Tongue (tissue), 2 donors: Measurements from ENCODE around the gene PKN1. TPM values are rescaled to one million over a fixed set of nuclear protein-coding genes. Genes with fewer than 3 reads are reported as not detected.
"Not testable (repeated sequence)": the region's sequence is repeated elsewhere in the genome, so short reads cannot be mapped to it uniquely, and the experiment has no call there.

ENCODE experiments used
- DNase-seq: peaks from one replicate; pipeline ENCODE4 v3.0.0-alpha.2; 2015
- total RNA-seq: library from RNA; depleted of rRNA; stranded (reverse); fragments of >200 nt; gene quantifications from one replicate; pipeline ENCODE4 v1.2.3, GENCODE V29; 2014

PKN1 gene
- total RNA-seq, 1 donor from 2014 or later: 83.0 TPM

- DNase-seq: no peak
These were observed 2.4 kb upstream of the PKN1 start for GRCh38 chr19:14430712-14431111.

GRCh38 chr19:14433554-14434501 is 722 bp downstream of the PKN1 start:
- peak; percentile 24 for DNase-seq

DNA sequence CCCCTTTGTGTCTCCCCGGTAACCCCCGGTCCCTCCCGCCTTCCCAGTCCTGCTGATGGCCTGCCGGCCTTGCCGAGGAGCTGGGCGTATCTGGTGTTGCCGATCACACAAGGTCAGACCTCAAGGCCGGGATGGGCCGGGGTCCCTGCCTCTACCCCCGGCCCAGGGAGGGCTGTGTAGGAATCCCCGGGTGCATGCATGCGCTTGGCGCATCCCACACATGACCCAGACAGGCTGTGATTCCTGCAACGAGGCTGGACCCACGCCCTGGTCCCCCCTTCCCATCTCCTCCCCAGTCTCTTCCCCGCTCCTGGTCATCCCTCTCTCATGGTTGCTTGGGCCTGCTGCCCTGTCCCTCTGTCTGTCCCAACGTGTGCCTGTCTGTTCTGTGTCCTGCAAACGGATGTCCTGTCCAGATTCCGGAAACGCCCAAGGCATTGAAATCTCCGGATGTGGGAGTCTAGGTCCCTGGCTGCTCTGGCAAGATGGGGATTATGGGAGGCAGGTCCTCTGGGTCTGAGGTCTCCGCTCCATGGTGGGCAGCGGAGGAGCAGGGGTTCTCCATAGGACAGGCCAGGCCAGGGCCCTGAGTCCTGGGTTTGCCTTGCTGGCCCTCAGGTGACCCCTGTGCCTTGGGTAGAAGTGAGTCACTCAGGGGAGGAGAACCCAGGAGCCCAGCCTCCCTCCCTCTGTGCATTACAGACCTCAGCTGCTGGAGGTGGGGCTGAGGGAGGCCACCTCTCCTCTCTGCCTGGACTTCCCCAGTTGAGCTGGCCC is 1.6 kb downstream of the PKN1 start:
- DNase-seq: no peak

DNA sequence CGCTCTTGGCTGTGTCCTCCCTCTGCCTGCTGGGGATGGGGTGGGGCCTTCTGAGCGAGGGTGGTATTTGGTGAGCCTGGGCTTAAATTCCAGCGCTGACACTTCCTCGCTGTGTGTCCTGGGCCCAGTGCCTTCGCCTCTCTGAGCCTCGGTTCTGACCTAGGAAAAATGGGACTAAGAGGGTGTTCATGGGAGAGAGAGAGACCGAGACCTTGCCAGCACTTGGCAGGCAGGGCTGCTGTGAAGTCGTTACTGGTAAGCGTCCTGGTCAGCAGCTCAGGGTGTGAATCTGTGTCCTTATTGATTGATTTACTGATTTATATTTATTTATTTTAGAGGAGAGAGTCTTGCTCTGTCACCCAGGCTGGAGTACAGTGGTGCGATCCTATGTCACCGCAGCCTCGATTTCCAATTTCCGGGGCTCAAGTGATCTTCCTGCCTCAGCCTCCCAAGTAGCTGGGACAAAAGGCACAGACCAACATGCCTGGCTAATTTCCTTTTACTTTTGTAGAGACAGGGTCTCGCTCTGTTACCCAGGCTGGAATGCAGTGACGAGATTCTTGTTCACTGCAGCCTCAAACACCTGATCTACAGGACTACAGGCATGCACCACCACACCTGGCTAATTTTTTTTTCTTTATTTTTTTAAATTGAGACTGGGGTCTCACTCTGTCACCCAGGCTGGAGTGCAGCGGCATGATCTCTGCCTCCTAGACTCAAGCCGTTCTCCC is 2.4 kb downstream of the PKN1 start:
- no peak for DNase-seq

GRCh38 chr19:14437578-14438140 is 4.6 kb downstream of the PKN1 start:
- no peak for DNase-seq

GRCh38 chr19:14439014-14439413 is 5.9 kb downstream of the PKN1 start:
- DNase-seq: no peak

DNA sequence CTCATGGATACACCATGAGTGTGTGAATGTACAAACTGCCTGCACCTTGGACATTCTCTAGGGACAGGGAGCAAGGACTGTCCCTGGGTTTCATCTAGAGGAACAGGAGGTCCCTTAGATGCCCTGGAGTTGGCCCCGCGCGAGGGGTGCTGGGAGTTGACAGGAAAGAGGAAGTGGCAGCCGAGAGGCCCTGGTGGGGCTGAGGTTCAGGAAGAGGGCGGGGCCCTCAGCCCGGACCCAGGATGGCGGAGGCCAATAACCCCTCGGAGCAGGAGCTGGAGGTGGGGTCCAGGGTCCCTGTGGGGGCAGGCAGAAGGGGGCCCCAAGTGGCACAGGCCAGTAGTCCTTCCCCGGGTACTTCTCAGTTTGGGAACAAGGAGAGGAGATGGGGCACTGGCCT is 6.9 kb downstream of the PKN1 start:
- peak; percentile 31 for DNase-seq

- DNase-seq: peak; percentile 57
These were observed 8.2 kb downstream of the PKN1 start for GRCh38 chr19:14441041-14441938.

DNA sequence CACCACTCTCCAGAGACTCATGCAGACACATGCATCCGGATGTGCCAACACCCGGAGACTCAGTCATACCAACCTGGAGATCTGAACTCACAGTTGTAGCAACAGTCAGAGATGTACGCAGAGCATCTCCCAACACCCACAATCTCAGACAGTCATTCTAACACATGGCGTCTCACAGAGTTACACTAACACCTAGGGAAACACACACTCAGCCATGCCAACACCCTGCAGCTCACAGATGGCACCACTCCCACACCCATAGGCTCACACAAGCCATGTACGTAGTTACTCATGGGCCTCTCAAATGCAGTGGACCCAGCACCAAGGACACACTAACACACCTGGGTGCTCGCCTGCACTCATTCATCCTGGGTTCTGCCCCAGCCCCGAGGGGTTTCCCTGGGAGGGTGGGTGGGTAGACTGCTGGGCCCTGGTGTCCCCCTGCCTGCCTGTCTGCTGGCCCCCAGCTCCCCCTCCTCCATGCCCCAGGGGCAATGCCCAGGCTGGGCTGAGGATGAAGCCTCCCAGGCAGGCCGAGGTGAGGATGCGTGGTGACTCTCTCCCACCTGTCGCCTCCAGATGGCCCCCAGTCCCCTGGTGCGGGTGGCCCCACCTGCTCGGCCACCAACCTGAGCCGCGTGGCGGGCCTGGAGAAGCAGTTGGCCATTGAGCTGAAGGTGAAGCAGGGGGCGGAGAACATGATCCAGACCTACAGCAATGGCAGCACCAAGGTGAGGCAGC is 10.0 kb downstream of the PKN1 start:
- no peak for DNase-seq

- no peak for DNase-seq
These were observed 10.6 kb downstream of the PKN1 start for GRCh38 chr19:14443632-14444216.

DNA sequence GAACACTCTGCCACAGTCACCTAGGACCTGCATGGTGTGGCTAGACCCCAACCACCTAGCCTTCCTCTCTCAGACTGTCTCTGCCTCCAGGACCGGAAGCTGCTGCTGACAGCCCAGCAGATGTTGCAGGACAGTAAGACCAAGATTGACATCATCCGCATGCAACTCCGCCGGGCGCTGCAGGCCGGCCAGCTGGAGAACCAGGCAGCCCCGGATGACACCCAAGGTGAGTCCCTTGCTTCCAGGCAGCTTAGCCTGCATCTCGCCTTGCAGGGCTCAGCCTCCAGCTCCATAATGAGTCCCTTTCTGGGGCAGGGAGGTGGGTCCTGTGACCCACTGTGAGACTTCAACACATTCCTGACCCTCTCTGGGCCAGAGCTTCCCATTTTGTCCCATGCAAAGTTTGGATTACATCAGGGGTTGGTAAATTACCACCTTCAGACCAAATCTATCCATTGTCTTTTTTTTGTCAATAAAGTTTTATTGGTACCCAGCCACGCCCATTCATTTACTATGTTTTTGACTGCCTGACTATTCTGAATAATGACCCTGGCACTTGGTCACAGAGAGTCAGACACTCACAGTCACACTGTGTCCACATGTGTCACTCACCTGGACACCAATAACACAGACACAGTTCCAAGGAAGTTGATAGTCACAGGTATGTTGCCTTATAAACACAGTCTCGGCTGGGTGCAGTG is 13.4 kb downstream of the PKN1 start:
- DNase-seq: no peak

GRCh38 chr19:14449321-14449720 is 16.2 kb downstream of the PKN1 start:
- no peak for DNase-seq

DNA sequence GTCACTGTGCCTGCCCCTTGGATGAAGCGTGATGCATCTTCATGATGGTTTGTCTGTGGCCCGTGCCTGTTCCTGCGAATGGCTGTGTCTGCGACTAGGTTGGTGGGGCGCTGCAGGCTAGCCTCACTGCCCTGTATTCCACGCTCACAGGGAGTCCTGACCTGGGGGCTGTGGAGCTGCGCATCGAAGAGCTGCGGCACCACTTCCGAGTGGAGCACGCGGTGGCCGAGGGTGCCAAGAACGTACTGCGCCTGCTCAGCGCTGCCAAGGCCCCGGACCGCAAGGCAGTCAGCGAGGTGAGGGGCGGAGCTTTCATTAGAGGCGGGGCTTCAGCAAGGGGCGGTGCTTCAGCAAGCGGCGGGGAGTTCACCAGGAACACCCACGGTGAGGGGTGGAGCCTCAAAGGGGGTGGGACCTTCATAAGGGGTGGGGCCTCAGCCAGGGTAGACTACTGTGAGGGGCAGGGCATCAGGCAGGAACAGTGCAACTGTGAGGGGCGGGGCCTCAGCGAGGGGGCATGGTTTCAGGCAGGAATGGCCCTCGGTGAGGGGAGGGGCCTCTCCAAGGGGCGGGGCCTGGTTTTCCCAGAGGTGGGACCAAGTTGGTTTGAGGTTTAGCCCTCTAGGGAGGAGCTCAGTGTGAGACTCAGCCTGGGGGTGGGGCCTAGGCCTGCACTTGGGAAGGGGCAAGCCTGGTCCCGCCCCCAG is 17.2 kb downstream of the PKN1 start:
- no peak for DNase-seq

GRCh38 chr19:14450876-14451275 is 17.8 kb downstream of the PKN1 start:
- no peak for DNase-seq

DNA sequence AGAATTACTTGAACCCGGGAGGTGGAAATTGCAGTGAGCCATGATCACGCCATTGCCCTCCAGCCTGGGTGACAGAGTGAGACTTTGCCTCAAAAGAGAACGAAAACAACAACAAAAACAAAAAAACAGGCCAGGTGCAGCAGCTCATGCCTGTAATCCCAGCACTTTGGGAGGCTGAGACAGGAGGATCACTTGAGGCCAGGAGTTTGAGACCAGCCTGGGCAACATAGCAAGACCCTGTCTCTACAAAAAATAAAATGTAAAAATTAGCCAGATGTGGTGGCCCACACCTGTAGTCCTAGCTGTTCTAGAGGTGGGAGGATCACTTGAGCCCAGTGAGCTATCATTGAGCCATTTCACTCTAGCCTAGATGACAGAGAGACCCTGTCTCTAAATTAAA is 19.2 kb downstream of the PKN1 start:
- DNase-seq: not testable (repeated sequence)

- no peak for DNase-seq
These were observed 26.6 kb downstream of the PKN1 start for GRCh38 chr19:14459703-14460102.

DNA sequence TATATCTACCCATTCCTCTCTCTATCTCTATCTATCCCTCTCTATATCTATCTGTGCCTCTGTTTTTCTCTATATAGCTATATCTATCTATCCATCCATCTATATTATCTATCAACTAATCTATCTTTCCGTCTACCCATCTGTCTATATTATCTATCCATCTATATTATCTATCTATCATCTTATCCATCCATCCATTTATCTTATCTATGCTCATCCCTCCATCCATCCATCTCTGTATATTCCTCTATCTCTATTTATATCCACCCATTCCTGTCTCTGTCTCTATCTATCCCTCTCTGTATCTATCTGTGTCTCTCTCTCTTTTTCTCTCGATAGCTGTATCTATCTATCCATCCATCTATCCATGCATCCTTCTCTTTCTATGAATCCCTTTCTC is 27.8 kb downstream of the PKN1 start:
- DNase-seq: no peak

- not testable (repeated sequence) for DNase-seq
These were observed 29.3 kb downstream of the PKN1 start for GRCh38 chr19:14462401-14462800.

GRCh38 chr19:14463747-14464146 is 30.6 kb downstream of the PKN1 start:
- no peak for DNase-seq
